Measurements from ENCODE around the gene TMIE.

GRCh38 chr3:46681387-46681786, 19.8 kb upstream of the TMIE start:
- TF ChIP-seq CTCF (IDR thresholded peaks at IDR 0.05) (no peak), ZFX (IDR thresholded peaks at IDR 0.05; ENCODE audit: borderline replicate concordance) (no peak)
